Progenitor cell of endocrine pancreas (in vitro differentiated cells): ENCODE measurements around the gene ODAD2. TPM values are rescaled to one million over a fixed set of nuclear protein-coding genes. Genes with fewer than 3 reads are reported as not detected.
"Not testable (repeated sequence)": the region's sequence is repeated elsewhere in the genome, so short reads cannot be mapped to it uniquely, and the experiment has no call there.

ENCODE experiments used
- DNase-seq: peaks from one replicate; pipeline ENCODE4 v3.0.0; 2021; ENCODE audit warnings: low spot score; ENCODE audit not compliant: unreplicated experiment
- H3K27ac Mint-ChIP-seq: 2 replicates; pipeline ENCODE4 v1.8.0; 2021; ENCODE audit warnings: mild to moderate bottlenecking, moderate library complexity, mixed read lengths
- H3K27me3 Mint-ChIP-seq: 2 replicates; pipeline ENCODE4 v1.8.0; 2021; ENCODE audit warnings: mixed read lengths
- H3K36me3 Mint-ChIP-seq: 2 replicates; pipeline ENCODE4 v1.8.0; 2022; ENCODE audit warnings: mixed read lengths; ENCODE audit not compliant: insufficient read depth
- H3K4me1 Mint-ChIP-seq: 2 replicates; pipeline ENCODE4 v1.8.0; 2021; ENCODE audit warnings: low read depth, mixed read lengths
- H3K4me3 Mint-ChIP-seq: 2 replicates; pipeline ENCODE4 v1.8.0; 2021; ENCODE audit warnings: low read depth, mild to moderate bottlenecking, moderate library complexity, mixed read lengths
- H3K9me3 Mint-ChIP-seq: 2 replicates; pipeline ENCODE4 v1.8.0; 2021; ENCODE audit warnings: low read depth, mixed read lengths
- total RNA-seq: library from RNA; stranded (reverse); gene quantifications from 2 replicates; pipeline ENCODE4 v1.2.1, GENCODE V29; 2021
- TF ChIP-seq, protein P1 (sequence below): fragments of 200-600 bp; sonication (generic); IDR thresholded peaks from one replicate; pipeline ENCODE4 v1.5.0; 2021; ENCODE audit warnings: antibody characterized with exemption, mild to moderate bottlenecking; ENCODE audit not compliant: unreplicated experiment

Gene ODAD2
- total RNA-seq, 1 donor from 2014 or later, result 0.67 TPM

DNA sequence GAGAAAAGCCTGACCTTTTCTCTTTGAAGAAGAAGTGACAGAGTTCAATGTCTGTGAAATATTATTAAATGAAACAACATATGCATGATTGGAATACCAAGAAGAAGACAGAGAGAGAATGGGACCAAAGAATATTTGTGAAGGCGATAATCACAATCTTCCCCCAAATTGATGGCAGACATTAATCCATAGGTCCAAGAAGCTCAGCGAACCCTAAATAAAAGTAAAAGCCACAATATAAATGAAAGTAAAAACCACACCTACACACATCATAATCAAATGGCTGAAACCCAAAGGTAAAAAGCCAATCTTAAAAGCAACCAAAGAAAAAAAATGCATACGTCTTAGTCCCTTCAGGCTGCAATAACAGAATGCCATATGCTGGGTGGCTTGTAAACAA is 84.0 kb downstream of the ODAD2 start:
- Mint-ChIP-seq H3K27me3 (peaks cover 4% of the 10 kb centered on the region), H3K36me3 (no peaks in the 10 kb centered on the region)
- TF ChIP-seq, protein P1, sequence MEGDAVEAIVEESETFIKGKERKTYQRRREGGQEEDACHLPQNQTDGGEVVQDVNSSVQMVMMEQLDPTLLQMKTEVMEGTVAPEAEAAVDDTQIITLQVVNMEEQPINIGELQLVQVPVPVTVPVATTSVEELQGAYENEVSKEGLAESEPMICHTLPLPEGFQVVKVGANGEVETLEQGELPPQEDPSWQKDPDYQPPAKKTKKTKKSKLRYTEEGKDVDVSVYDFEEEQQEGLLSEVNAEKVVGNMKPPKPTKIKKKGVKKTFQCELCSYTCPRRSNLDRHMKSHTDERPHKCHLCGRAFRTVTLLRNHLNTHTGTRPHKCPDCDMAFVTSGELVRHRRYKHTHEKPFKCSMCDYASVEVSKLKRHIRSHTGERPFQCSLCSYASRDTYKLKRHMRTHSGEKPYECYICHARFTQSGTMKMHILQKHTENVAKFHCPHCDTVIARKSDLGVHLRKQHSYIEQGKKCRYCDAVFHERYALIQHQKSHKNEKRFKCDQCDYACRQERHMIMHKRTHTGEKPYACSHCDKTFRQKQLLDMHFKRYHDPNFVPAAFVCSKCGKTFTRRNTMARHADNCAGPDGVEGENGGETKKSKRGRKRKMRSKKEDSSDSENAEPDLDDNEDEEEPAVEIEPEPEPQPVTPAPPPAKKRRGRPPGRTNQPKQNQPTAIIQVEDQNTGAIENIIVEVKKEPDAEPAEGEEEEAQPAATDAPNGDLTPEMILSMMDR, result no peak

DNA sequence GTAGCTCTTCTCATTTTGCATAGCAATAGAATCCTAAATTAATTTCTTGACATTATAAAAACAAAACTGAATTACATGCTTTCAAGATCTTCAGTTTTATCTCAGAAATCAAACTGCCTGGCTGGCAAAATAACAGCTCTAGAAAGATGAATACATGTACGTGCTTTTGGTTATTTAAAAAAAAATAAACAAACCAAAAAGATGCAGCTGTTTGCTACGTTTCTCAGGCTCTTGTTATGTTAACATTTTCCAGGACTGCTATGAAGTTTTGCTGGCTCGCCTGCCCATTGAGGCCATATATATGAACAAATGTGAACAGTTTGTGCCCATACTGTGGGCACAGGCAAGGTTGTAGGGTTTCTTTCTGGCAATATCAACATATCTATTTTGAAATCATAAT is 86.6 kb downstream of the ODAD2 start:
- TF ChIP-seq, protein P1, result no peak
- Mint-ChIP-seq H3K4me1 (peaks cover 21% of the 10 kb centered on the region), H3K27me3 (peaks cover 4% of the 10 kb centered on the region), H3K4me3 (no peak overlapping the region), H3K9me3 (no peaks in the 10 kb centered on the region), H3K36me3 (no peaks in the 10 kb centered on the region), H3K27ac (no peak overlapping the region)
- DNase-seq, result no peak

More for the DNA sequence above, 84.0 kb downstream of the ODAD2 start:
- no peaks in the 10 kb centered on the region for H3K9me3 Mint-ChIP-seq
- no peak for DNase-seq
- no peak overlapping the region for H3K27ac Mint-ChIP-seq
- peaks cover 12% of the 10 kb centered on the region for H3K4me1 Mint-ChIP-seq
- H3K4me3 Mint-ChIP-seq, result no peak overlapping the region

DNA sequence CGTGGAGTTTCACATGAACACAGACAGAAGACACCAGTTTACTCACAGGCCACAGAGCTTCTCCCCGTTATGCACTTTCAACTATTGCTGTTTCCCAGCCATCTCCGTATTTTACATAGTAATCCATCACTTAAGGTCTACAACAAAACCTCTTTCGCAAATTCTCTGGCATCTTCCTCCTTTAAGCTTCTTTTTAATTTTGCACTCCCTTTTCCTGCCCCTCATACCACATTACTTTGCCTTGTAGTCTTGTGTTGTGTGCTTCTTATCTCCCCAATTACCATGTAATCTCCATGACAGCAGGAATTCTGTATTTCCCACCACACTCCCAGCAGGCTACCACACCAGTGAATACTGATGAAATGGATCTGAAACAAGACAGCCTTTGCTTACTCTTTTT is 87.3 kb downstream of the ODAD2 start:
- Mint-ChIP-seq H3K36me3 (no peaks in the 10 kb centered on the region), H3K4me1 (peaks cover 24% of the 10 kb centered on the region), H3K27ac (no peak overlapping the region), H3K9me3 (no peaks in the 10 kb centered on the region), H3K27me3 (peaks cover 4% of the 10 kb centered on the region), H3K4me3 (no peak overlapping the region)
- no peak for DNase-seq
- TF ChIP-seq, protein P1, result no peak

DNA sequence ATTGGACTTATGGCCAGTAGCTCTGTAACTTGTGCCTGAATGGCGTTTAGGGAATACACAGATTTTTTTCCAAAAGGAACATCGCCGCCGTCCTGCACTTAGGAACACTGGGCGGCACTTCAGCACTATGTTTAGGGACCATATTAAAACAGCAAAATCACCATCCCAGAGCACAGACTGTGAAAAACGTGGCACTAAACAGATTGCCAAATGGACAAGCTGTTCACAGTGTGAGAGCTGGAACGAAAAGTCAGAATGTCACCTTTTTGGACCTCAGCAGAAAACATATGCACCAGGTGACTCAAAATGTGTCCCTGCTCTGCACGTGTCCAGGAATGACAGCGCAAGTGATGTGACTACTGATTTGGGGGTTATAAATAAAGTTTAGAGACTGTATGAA is 87.9 kb downstream of the ODAD2 start:
- Mint-ChIP-seq H3K9me3 (no peaks in the 10 kb centered on the region), H3K27ac (no peak overlapping the region), H3K4me1 (peaks cover 24% of the 10 kb centered on the region), H3K4me3 (no peak overlapping the region), H3K36me3 (no peaks in the 10 kb centered on the region), H3K27me3 (peaks cover 4% of the 10 kb centered on the region)
- TF ChIP-seq, protein P1, result no peak
- DNase-seq, result no peak

DNA sequence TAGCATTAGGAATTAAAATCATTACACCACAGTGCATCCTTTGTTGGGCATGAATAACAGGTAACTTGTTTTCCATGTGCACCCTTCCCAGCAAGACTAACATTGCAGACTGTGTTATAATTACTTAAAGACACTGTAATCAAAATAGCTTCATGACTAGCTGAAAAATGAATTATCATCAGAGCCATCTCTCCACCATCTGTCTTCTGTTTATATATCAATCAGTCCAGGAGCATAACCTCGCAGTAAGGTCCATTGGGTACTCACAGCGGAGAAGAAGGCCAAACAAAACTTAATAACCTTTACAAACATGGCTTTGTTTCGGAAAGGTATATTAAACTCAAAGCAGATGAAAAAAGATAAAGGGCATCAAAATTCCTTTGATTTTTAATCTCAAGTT is 90.6 kb downstream of the ODAD2 start:
- TF ChIP-seq, protein P1, result no peak
- Mint-ChIP-seq H3K4me1 (peaks cover 22% of the 10 kb centered on the region), H3K36me3 (peaks cover 2% of the 10 kb centered on the region), H3K27me3 (peaks cover 4% of the 10 kb centered on the region), H3K9me3 (peaks cover 12% of the 10 kb centered on the region), H3K4me3 (no peak overlapping the region), H3K27ac (no peak overlapping the region)
- DNase-seq, result no peak

DNA sequence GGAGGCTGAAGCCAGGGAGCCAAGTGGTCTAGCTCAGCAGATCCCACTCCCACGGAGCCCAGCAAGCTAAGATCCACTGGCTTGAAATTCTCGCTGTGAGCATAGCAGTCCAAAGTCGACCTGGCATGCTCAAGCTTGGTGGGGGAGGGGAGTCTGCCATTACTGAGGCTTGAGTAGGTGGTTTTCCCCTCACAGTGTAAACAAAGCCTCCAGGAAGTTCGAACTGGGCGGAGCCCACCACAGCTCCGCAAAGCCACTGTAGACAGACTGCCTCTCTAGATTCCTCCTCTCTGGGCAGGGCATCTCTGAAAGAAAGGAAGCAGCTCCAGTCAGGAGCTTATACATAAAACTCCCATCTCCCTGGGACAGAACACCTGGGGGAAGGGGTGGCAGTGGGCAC is 99.4 kb downstream of the ODAD2 start:
- not testable (repeated sequence) for H3K4me3 Mint-ChIP-seq, H3K27me3 Mint-ChIP-seq, H3K4me1 Mint-ChIP-seq, DNase-seq, H3K36me3 Mint-ChIP-seq
- H3K9me3 Mint-ChIP-seq, result peaks cover 32% of the 10 kb centered on the region
- H3K27ac Mint-ChIP-seq, result peak overlapping the region; percentile 18
